ENCODE data around the gene ULK1.

DNA sequence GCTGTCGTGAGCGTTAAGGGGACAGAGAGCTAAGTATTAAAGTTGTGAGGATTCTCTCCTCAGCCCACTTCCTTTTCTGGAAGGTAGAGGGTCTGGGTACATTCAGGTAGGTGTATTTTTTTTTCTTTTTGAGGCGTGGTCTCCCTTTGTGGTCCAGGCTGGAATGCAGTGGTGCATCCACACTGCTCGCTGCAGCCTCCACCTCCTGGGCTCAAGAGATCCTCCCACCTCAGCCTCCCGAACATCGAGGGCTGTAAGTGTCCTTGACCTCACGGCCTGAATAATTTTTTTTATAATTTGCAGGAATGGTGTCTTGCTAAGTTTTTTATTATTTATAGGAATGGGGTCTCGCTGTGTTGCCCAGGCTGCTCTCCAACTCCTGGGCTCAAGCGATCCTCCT, 36.1 kb downstream of the ULK1 start:
- TF ChIP-seq POLR2A (IDR thresholded peaks at IDR 0.05; ENCODE audit: low read depth, low read length) (no peak), TAF1 (IDR thresholded peaks at IDR 0.05; ENCODE audit: low read depth, low read length) (no peak)
